CD4-positive, alpha-beta T cell (primary cell): ENCODE measurements around the gene FAM236A. TPM values are rescaled to one million over a fixed set of nuclear protein-coding genes. Genes with fewer than 3 reads are reported as not detected.

Experiments used
- total RNA-seq, 174 experiments: library from RNA in 2 of 174; stranded (reverse) in 2 of 174; gene quantifications; one replicate each; pipeline ENCODE4 v1.2.3 and lab custom pipeline; 2021 to 2026

FAM236A gene
- total RNA-seq, 2 experiments from 2014 or later: not detected

Other genes starting within 250 kb of the FAM236A start
- gene PHKA1, start 223.9 kb upstream of the FAM236A start, total RNA-seq: under 1 TPM; 0.39 to 0.63 TPM
- gene DMRTC1B, start 161.3 kb upstream of the FAM236A start, total RNA-seq: 1 to 10 TPM; 2.0 to 2.3 TPM
- not detected for gene FAM236B, start 155.5 kb upstream of the FAM236A start, total RNA-seq
- gene FAM236D, start 130.0 kb upstream of the FAM236A start, total RNA-seq: not detected
- gene FAM236C, start 25.6 kb upstream of the FAM236A start, total RNA-seq: not detected
- gene DMRTC1, start 5.6 kb downstream of the FAM236A start, total RNA-seq: under 1 TPM; 0.50 to 0.85 TPM
- not detected for gene PABPC1L2B, start 64.7 kb downstream of the FAM236A start, total RNA-seq
- not detected for gene PABPC1L2A, start 141.3 kb downstream of the FAM236A start, total RNA-seq